K562 (cell line): Measurements from ENCODE around the gene GDF11. TPM values are rescaled to one million over a fixed set of nuclear protein-coding genes. Genes with fewer than 3 reads are reported as not detected.

ENCODE experiments used
- ATAC-seq: fragments of 200-7000 bp; cut with Tn5 transposase; 3 replicates; pipeline ENCODE4 v1.9.1; 2020; ENCODE audit warnings: moderate library complexity
- BruUV-seq: library from RNA; stranded (reverse); fragments of 400-500 nt; replicated peaks from 2 replicates; lab custom pipeline; 2021; lab: Mats Ljungman, UMichigan
- CTCF ChIA-PET: fragments of 300-600 bp; formaldehyde crosslinking; extraction: SDS; loops from one replicate; lab custom pipeline; 2021; ENCODE audit warnings: low intra/inter-chr PET ratio; lab: Yijun Ruan, JAX
- POLR2A ChIA-PET: fragments of 300-600, 350-650 bp; sonication (Branson Sonifier 250); formaldehyde crosslinking; extraction: SDS; loops from one replicate; lab custom pipeline; 2021; ENCODE audit warnings: antibody characterized with exemption, inconsistent platforms; lab: Yijun Ruan, JAX
- DNase-seq, 4 experiments: peaks; one replicate each; pipeline versions ENCODE4 v3.0.0 to v3.0.0-alpha.2; 2011 to 2018; ENCODE audit warnings: low spot score in 3 of 4, mixed read lengths in 3 of 4; ENCODE audit errors: extremely low read depth in 1 of 4
- FAIRE-seq: peaks from 2 replicates; lab custom pipeline; 2011; peaks lifted over from hg19 to GRCh38; lab: Jason Lieb, UNC
- H2AFZ ChIP-seq: 2 replicates; pipeline ENCODE4 v1.6.0; 2011; ENCODE audit warnings: low read depth, low read length, control low read depth, inconsistent platforms
- H3K27ac ChIP-seq: fragments of 200-600 bp; 3 replicates; pipeline ENCODE4 v1.8.0; 2011; ENCODE audit warnings: low read depth, mild to moderate bottlenecking, control low read depth, inconsistent platforms, low read length, moderate library complexity, mixed read lengths; ENCODE audit errors: extremely low read depth
- H3K27me3 ChIP-seq, 2 experiments: fragments of 300-600 bp in 1 of 2; 2 replicates in 1 of 2; 3 replicates in 1 of 2; pipeline versions ENCODE4 v1.6.0 to v1.8.0; 2011; ENCODE audit warnings: inconsistent platforms in 2 of 2, low read length in 2 of 2, mild to moderate bottlenecking in 1 of 2, mixed read lengths in 1 of 2, moderate library complexity in 1 of 2; ENCODE audit not compliant: control insufficient read depth in 2 of 2, insufficient read depth in 2 of 2
- H3K36me3 ChIP-seq: fragments of 300-600 bp; 3 replicates; pipeline ENCODE4 v1.8.0; 2011; ENCODE audit warnings: mild to moderate bottlenecking, low read length, inconsistent platforms; ENCODE audit not compliant: control insufficient read depth, insufficient read depth
- H3K4me1 ChIP-seq, 2 experiments: fragments of 200-600 bp in 1 of 2; replicated peaks in 1 of 2; 2 replicates in 1 of 2; 3 replicates in 1 of 2; pipeline versions ENCODE4 v1.5.1 to v1.8.0; 2011; ENCODE audit warnings: inconsistent platforms in 2 of 2, low read length in 2 of 2, mild to moderate bottlenecking in 1 of 2, mixed read lengths in 1 of 2, moderate library complexity in 1 of 2; ENCODE audit not compliant: control insufficient read depth in 2 of 2, insufficient read depth in 2 of 2
- H3K4me2 ChIP-seq: 2 replicates; pipeline ENCODE4 v1.6.1; 2011; ENCODE audit warnings: low read length, control low read depth, inconsistent platforms, mixed read lengths; ENCODE audit not compliant: insufficient read depth
- H3K4me3 ChIP-seq: fragments of 200-600 bp; sonication (generic), shearing (Covaris generic); 2 replicates; pipeline ENCODE4 v1.5.1; 2016; ENCODE audit warnings: control low read depth, inconsistent platforms
- H3K79me2 ChIP-seq: fragments of 200-600 bp; 3 replicates; pipeline ENCODE4 v1.8.0; 2011; ENCODE audit warnings: low read length, inconsistent platforms; ENCODE audit not compliant: control insufficient read depth, insufficient read depth
- H3K9ac ChIP-seq, 2 experiments: 2 replicates each; pipeline versions ENCODE4 v1.6.0 to v1.6.1; 2011; ENCODE audit warnings: low read depth in 2 of 2, low read length in 2 of 2, control low read depth in 1 of 2, inconsistent platforms in 1 of 2, mild to moderate bottlenecking in 1 of 2, mixed read lengths in 1 of 2; ENCODE audit not compliant: insufficient read depth in 1 of 2
- H3K9me1 ChIP-seq: one replicate; pipeline ENCODE4 v1.6.0; 2011; ENCODE audit warnings: inconsistent platforms, mild to moderate bottlenecking, low read length, moderate library complexity; ENCODE audit not compliant: control insufficient read depth, insufficient read depth
- H3K9me3 ChIP-seq: replicated peaks from 2 replicates; pipeline ENCODE4 v1.5.1; 2011; ENCODE audit warnings: low read depth, low read length, inconsistent platforms; ENCODE audit not compliant: control insufficient read depth, insufficient read depth
- H4K20me1 ChIP-seq: replicated peaks from 2 replicates; pipeline ENCODE4 v1.6.1; 2011; ENCODE audit warnings: low read length, inconsistent platforms, mixed read lengths; ENCODE audit not compliant: control insufficient read depth, insufficient read depth
- BCL6 ChIP-seq: fragments of 250-450 bp; sonication (Bioruptor Pico); IDR thresholded peaks from 2 replicates; pipeline ENCODE4 v1.4.0; 2020
- BCOR ChIP-seq: fragments of 450-650 bp; IDR thresholded peaks from 2 replicates; pipeline ENCODE4 v1.6.1; 2016
- CGGBP1 ChIP-seq: fragments of 250-450 bp; sonication (Bioruptor Pico); IDR thresholded peaks from 2 replicates; pipeline ENCODE4 v1.9.0; 2021; ENCODE audit warnings: mild to moderate bottlenecking
- EZH2 ChIP-seq: IDR thresholded peaks from 2 replicates; pipeline ENCODE4 v1.6.1; 2012; ENCODE audit warnings: low read depth, mild to moderate bottlenecking, inconsistent platforms, low read length, borderline replicate concordance
- FOXJ2 ChIP-seq: fragments of 200-800 bp; sonication (Bioruptor generic); IDR thresholded peaks from 2 replicates; pipeline ENCODE4 v1.6.1; 2016; ENCODE audit warnings: missing genetic modification characterization, missing compliant biosample characterization
- HNRNPL ChIP-seq: fragments of 200-400 bp; formaldehyde crosslinking; IDR thresholded peaks from 2 replicates; pipeline ENCODE4 v1.6.1; 2017; ENCODE audit warnings: low read depth, mild to moderate bottlenecking, low read length
- ID3 ChIP-seq, 2 experiments: fragments of 250-450 bp in 1 of 2; fragments of 450-650 bp in 1 of 2; sonication (Bioruptor Pico) in 1 of 2; IDR thresholded peaks; 2 replicates each; pipeline versions ENCODE4 v1.6.1 to v1.8.0; 2016 to 2021; ENCODE audit warnings: mild to moderate bottlenecking in 2 of 2, moderate library complexity in 2 of 2, missing compliant biosample characterization in 1 of 2, missing genetic modification characterization in 1 of 2
- KAT7 ChIP-seq: sonication (generic); formaldehyde crosslinking; IDR thresholded peaks from 2 replicates; pipeline ENCODE4 v1.8.0; 2022; ENCODE audit warnings: missing genetic modification reagents, mild to moderate bottlenecking, borderline replicate concordance
- MTA2 ChIP-seq: fragments of 450-650 bp; IDR thresholded peaks from 2 replicates; pipeline ENCODE4 v1.6.1; 2016; ENCODE audit warnings: low read depth
- PKNOX1 ChIP-seq: fragments of 450-650 bp; IDR thresholded peaks from 2 replicates; pipeline ENCODE4 v1.6.1; 2016
- RBFOX2 ChIP-seq: fragments of 200-400 bp; formaldehyde crosslinking; IDR thresholded peaks from 2 replicates; pipeline ENCODE4 v1.6.1; 2017; ENCODE audit warnings: low read depth, mild to moderate bottlenecking, low read length, moderate library complexity
- RFX5 ChIP-seq: IDR thresholded peaks from 2 replicates; pipeline ENCODE4 v1.6.1; 2011; ENCODE audit warnings: low read depth, mild to moderate bottlenecking, improper control_type of control experiment, low read length
- STAT5A ChIP-seq: IDR thresholded peaks from 2 replicates; pipeline ENCODE4 v1.6.1; 2012; ENCODE audit warnings: low read length, inconsistent platforms, borderline replicate concordance
- SUPT5H ChIP-seq: fragments of 450-650 bp; IDR thresholded peaks from 2 replicates; pipeline ENCODE4 v1.6.1; 2016
- TAF7 ChIP-seq: fragments of 450-650 bp; IDR thresholded peaks from 2 replicates; pipeline ENCODE4 v1.6.1; 2016; ENCODE audit warnings: missing genetic modification characterization, missing compliant biosample characterization
- ZMIZ1 ChIP-seq, 2 experiments: fragments of 150-350 bp in 1 of 2; IDR thresholded peaks; 2 replicates each; pipeline ENCODE4 v1.6.1; 2012 to 2016; ENCODE audit warnings: low read depth in 2 of 2, low read length in 2 of 2, mild to moderate bottlenecking in 1 of 2, moderate library complexity in 1 of 2
- ZNF316 ChIP-seq: fragments of 450-650 bp; IDR thresholded peaks from 2 replicates; pipeline ENCODE4 v1.6.1; 2016
- ZNF445 ChIP-seq: fragments of 250-450 bp; sonication (Bioruptor Pico); IDR thresholded peaks from 2 replicates; pipeline ENCODE4 v1.4.0; 2020; ENCODE audit warnings: low read depth, mild to moderate bottlenecking, moderate library complexity
- WGBS: fragments of 100-300 bp; shearing (Covaris generic); methylation state at CpG from one replicate; pipeline ENCODE4 v1.1.6; 2016; ENCODE audit warnings: low coverage, mixed read lengths; ENCODE audit not compliant: insufficient coverage; ENCODE audit errors: missing lambda C conversion rate; 5-methylcytosine and 5-hydroxymethylcytosine counted together
- in situ Hi-C: fragments of 300-500 bp; cut with MboI; formaldehyde crosslinking; loops from 4 replicates; pipeline ENCODE4 v1.15.0; 2018; ENCODE audit warnings: inconsistent platforms, mixed read lengths
- intact Hi-C: fragments of 100-400 bp; cut with micrococcal nuclease; formaldehyde crosslinking; loops from 2 replicates; pipeline ENCODE4 v1.14.2; 2022
- polyA plus RNA-seq, 8 experiments: library from polyadenylated mRNA; depleted of rRNA in 4 of 8; stranded (reverse) in 5 of 8; unstranded in 3 of 8; fragments of >200 nt; fragmentation: Nextera tagmentation in 2 of 8; fragmentation: Illumina TruSeq in 1 of 8; extraction: Ambion mirVana in 2 of 8; extraction: Trizol in 1 of 8; gene quantifications; 2 replicates each; pipeline versions ENCODE4 v1.2.1 to v1.2.3, GENCODE V29; 2011 to 2014; ENCODE audit warnings: inconsistent platforms in 1 of 8, missing spikeins in 1 of 8
- total RNA-seq, 7 experiments: library from RNA; depleted of rRNA in 6 of 7; stranded (reverse); fragments of >200 nt in 6 of 7; fragmentation: Illumina TruSeq in 2 of 7; extraction: Trizol in 2 of 7; gene quantifications; 2 replicates each; pipeline versions ENCODE4 v1.2.1 to v1.2.3, GENCODE V29; 2011 to 2021; ENCODE audit warnings: low replicate concordance in 1 of 7

The GDF11 gene
- total and polyA plus RNA-seq, 9 of the 15 experiments (the other 6 are each of a cell fraction or from before 2014, with no cell fraction given) = 1.4 to 15.7 (median 4.8) TPM

GRCh38 chr12:55724226-55724939 lies 18.5 kb upstream of the GDF11 start:
- no peak overlapping the region for H2AFZ ChIP-seq
- H3K36me3 ChIP-seq = peaks cover 42% of the 10 kb centered on the region
- 57% methylated on average over 11 of the region's 11 CpGs for WGBS
- 0 out of 4 replicates have a peak overlapping the region, but pooled peaks of 1 of the 2 experiments have one; percentile 47 for H3K9ac ChIP-seq
- no peaks in the 10 kb centered on the region for H3K27me3 ChIP-seq
- H3K4me3 ChIP-seq = no peak overlapping the region
- H3K4me2 ChIP-seq = no peak overlapping the region
- ChIA-PET CTCF (interaction anchor here (3.1 kb wide), 1 partner anchor 13 kb away, joined by 20 read pairs; no protein-coding TSS in a partner anchor), POLR2A (interaction anchor here (0.8 to 1.5 kb wide), 5 partner anchors 9 to 74 kb away, joined by 3 to 12 read pairs (median 4); partner anchors contain the start of gene BLOC1S1)
- peaks cover 22% of the 10 kb centered on the region; the same call in 1 of the 2 replicates for H4K20me1 ChIP-seq
- H3K9me3 ChIP-seq = no peaks in the 10 kb centered on the region
- peaks cover 28% of the 10 kb centered on the region for H3K79me2 ChIP-seq
- H3K9me1 ChIP-seq = no peaks in the 10 kb centered on the region
- in situ Hi-C loops = no loop called here
- FAIRE-seq = peak; percentile 89
- intact Hi-C loops = loop anchor here (1.0 kb wide), 1 partner anchor 13 kb away; no protein-coding TSS in a partner anchor
- ATAC-seq = peak; percentile 62
- H3K4me1 ChIP-seq = peaks cover 13 to 41% of the 10 kb centered on the region in 2 experiments; a peak in 4 of 5 replicates
- peak; percentile 51 to 80 (median 62) for DNase-seq
- BruUV-seq = no TSS peak
- no peak overlapping the region for H3K27ac ChIP-seq
- no peak for TF ChIP-seq ZNF445
- TF ChIP-seq BCL6 (CRISPR knock-in tag) = no peak
- no peak for TF ChIP-seq BCOR
- no peak for TF ChIP-seq KAT7 (CRISPR knock-in tag)
- TF ChIP-seq HNRNPL = no peak
- TF ChIP-seq STAT5A = no peak
- no peak for TF ChIP-seq ZMIZ1 (IDR thresholded peaks at IDR 0.05; ENCODE audit: low read depth in 2 of 2, low read length in 2 of 2)
- TF ChIP-seq ID3 (CRISPR knock-in tag; IDR thresholded peaks at IDR 0.05) = no peak
- no peak for TF ChIP-seq ID3 (tag; IDR thresholded peaks at IDR 0.05)
- no peak for TF ChIP-seq CGGBP1 (CRISPR knock-in tag)
- TF ChIP-seq PKNOX1 = peak; percentile 41
- TF ChIP-seq RFX5 = no peak
- TF ChIP-seq SUPT5H = peak; percentile 49; the same call in 1 of the 2 replicates
- TF ChIP-seq MTA2 = no peak
- no peak for TF ChIP-seq TAF7 (tag)
- TF ChIP-seq EZH2 = no peak
- TF ChIP-seq ZNF316 = no peak
- TF ChIP-seq RBFOX2 = peak; percentile 37; the same call in 1 of the 2 replicates
- TF ChIP-seq FOXJ2 (tag) = no peak
